Neural cell (in vitro differentiated cells): ENCODE measurements around the gene SLC35E1.

ENCODE experiments used
- CTCF ChIP-seq: fragments of 450-650 bp; IDR thresholded peaks from 2 replicates; pipeline ENCODE4 v1.5.1; 2014; ENCODE audit warnings: antibody characterized with exemption, mild to moderate bottlenecking, moderate library complexity; ENCODE audit not compliant: poor library complexity, severe bottlenecking
- POLR2AphosphoS5 ChIP-seq: IDR thresholded peaks from 2 replicates; pipeline ENCODE4 v1.6.1; 2012
- REST ChIP-seq: IDR thresholded peaks from 2 replicates; pipeline ENCODE4 v1.6.1; 2012; ENCODE audit warnings: borderline replicate concordance

GRCh38 chr19:16529466-16530144 is 42.6 kb downstream of the SLC35E1 start:
- no peak for TF ChIP-seq CTCF
- TF ChIP-seq REST, result no peak
- TF ChIP-seq POLR2AphosphoS5, result no peak
